CD4-positive, alpha-beta T cell treated with Interleukin-17A for 4 hours (primary cell): ENCODE results near the gene CXCL5.
"Not testable (repeated sequence)": the region's sequence is repeated elsewhere in the genome, so short reads cannot be mapped to it uniquely, and the experiment has no call there.

ENCODE experiments used
- DNase-seq: peaks from one replicate; pipeline ENCODE4 v3.0.0-alpha.2; 2020; ENCODE audit warnings: mixed read lengths

CXCL5 gene

GRCh38 chr4:73967866-73968265 is 30.6 kb downstream of the CXCL5 start:
- no peak for DNase-seq

GRCh38 chr4:73964862-73965611 is 33.4 kb downstream of the CXCL5 start:
- DNase-seq: no peak

- DNase-seq: no peak
Observed at GRCh38 chr4:73962724-73963123, 35.8 kb downstream of the CXCL5 start.

- not testable (repeated sequence) for DNase-seq
Observed at GRCh38 chr4:73959041-73959440, 39.4 kb downstream of the CXCL5 start.

GRCh38 chr4:73952352-73952751 is 46.1 kb downstream of the CXCL5 start:
- no peak for DNase-seq

GRCh38 chr4:73950376-73950920 is 48.0 kb downstream of the CXCL5 start:
- not testable (repeated sequence) for DNase-seq

GRCh38 chr4:73948990-73949706 is 49.3 kb downstream of the CXCL5 start:
- DNase-seq: no peak

GRCh38 chr4:73948291-73948690 is 50.2 kb downstream of the CXCL5 start:
- no peak for DNase-seq

- DNase-seq: no peak
Observed at GRCh38 chr4:73947239-73947985, 51.1 kb downstream of the CXCL5 start.

- no peak for DNase-seq
Observed at GRCh38 chr4:73945674-73946449, 52.6 kb downstream of the CXCL5 start.
